ENCODE measurements around the gene KLHL29. TPM values are rescaled to one million over a fixed set of nuclear protein-coding genes. Genes with fewer than 3 reads are reported as not detected.

KLHL29 gene
- total RNA-seq, 1 experiment from 2014 or later = 16.7 TPM

DNA sequence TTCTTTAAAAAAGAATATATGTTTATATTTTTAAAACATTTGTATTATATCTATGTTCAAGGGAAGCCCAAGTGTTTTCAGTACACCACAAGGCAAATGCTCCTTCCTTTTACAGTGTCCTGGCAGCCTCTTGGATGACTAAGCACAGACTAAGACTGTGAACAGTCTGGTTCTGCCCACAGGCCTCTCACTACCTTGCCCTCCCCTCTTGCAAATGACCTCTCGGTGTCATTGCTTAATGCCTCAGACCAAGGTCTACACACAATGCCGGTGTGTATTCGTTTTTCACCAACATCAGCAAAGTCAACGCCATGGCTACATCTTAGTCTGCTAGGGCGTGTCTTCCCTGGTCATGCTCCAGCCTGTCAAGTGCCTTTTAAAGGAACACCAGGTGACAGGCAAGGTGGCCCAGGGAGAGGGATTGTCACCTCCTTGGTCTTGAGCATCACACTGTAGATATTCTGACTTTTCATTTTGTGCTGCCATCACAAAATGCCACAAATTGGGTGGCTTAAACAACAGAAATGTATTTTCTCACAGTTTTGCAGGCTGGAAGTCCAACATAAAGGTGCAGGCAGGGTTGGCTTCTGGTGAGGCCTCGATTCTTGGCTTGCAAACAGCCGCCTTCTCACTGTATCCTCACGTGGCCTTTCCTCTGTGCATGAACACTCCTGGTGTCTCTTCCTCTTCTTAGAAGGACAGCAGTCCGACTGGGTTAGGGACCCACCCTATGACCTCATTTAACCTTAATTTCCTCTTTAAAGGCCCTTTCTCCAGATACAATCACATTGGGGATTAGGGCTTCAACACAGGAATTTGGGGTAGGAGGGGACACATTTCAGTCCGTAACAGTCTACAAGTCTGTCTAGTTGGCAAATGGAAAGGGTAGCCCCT is 266.5 kb downstream of the KLHL29 start:
- POLR2A ChIA-PET = no interaction called here
- peak; percentile 52 for ATAC-seq
- Histone ChIP-seq H3K9ac (ENCODE audit: low read length) (no peak overlapping the region), H3K27ac (ENCODE audit: low read depth, low read length) (no peak overlapping the region), H3K36me3 (ENCODE audit: control insufficient read depth in 1 of 2, insufficient read depth in 2 of 2, low read length in 2 of 2) (no peaks in the 10 kb centered on the region), H3K27me3 (ENCODE audit: insufficient read depth, low read length) (no peaks in the 10 kb centered on the region), H3K4me2 (ENCODE audit: low read length) (no peak overlapping the region), H4K20me1 (ENCODE audit: insufficient read depth) (no peaks in the 10 kb centered on the region), H3K4me3 (replicated peaks in 1 of 2; ENCODE audit: low read depth in 1 of 2, low read length in 2 of 2) (no peak overlapping the region), H3K9me3 (ENCODE audit: control insufficient read depth in 1 of 2, insufficient read depth in 1 of 2, low read depth in 1 of 2, low read length in 2 of 2) (no peaks in the 10 kb centered on the region), H2AFZ (ENCODE audit: low read depth, low read length, poor library complexity, severe bottlenecking) (no peak overlapping the region), H3K79me2 (ENCODE audit: insufficient read depth, low read length) (no peaks in the 10 kb centered on the region), H3K4me1 (ENCODE audit: control insufficient read depth in 1 of 2, insufficient read depth in 2 of 2, low read length in 2 of 2) (peaks cover 0 to 10% of the 10 kb centered on the region in 2 experiments; a peak in 1 of 4 replicates), H3K9me2 (ENCODE audit: insufficient read depth) (no peaks in the 10 kb centered on the region)
- intact Hi-C loops (cut with micrococcal nuclease) = no loop called here
- DNase-seq (ENCODE audit: low read depth, low spot score) = no peak
- RAD21 ChIA-PET (ENCODE audit: low non-redundant PET in 1 of 2, low total read pairs in 2 of 2, uncharacterized antibody in 2 of 2, unreplicated experiment in 2 of 2) = no interaction called here
- CTCF ChIA-PET = no interaction called here
- BruUV-seq (replicated peaks) = no TSS peak
- TF ChIP-seq SIN3A (IDR thresholded peaks at IDR 0.05; ENCODE audit: low read depth) = no peak
- TF ChIP-seq, protein P1, sequence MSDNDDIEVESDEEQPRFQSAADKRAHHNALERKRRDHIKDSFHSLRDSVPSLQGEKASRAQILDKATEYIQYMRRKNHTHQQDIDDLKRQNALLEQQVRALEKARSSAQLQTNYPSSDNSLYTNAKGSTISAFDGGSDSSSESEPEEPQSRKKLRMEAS (IDR thresholded peaks at IDR 0.05) = no peak
- TF ChIP-seq EZH2 (IDR thresholded peaks at IDR 0.05) = no peak
- no peak for TF ChIP-seq CBX3 (IDR thresholded peaks at IDR 0.05; ENCODE audit: low read depth)
- TF ChIP-seq EGR1 (IDR thresholded peaks at IDR 0.05; ENCODE audit: low read depth) = no peak
- no peak for TF ChIP-seq POLR2AphosphoS5 (IDR thresholded peaks at IDR 0.05; ENCODE audit: low read depth, low read length)
- TF ChIP-seq ZNF274 (IDR thresholded peaks at IDR 0.05; ENCODE audit: low read depth, low read length) = no peak
- no peak for TF ChIP-seq SP1 (IDR thresholded peaks at IDR 0.05; ENCODE audit: low read depth)
- TF ChIP-seq, protein P2, sequence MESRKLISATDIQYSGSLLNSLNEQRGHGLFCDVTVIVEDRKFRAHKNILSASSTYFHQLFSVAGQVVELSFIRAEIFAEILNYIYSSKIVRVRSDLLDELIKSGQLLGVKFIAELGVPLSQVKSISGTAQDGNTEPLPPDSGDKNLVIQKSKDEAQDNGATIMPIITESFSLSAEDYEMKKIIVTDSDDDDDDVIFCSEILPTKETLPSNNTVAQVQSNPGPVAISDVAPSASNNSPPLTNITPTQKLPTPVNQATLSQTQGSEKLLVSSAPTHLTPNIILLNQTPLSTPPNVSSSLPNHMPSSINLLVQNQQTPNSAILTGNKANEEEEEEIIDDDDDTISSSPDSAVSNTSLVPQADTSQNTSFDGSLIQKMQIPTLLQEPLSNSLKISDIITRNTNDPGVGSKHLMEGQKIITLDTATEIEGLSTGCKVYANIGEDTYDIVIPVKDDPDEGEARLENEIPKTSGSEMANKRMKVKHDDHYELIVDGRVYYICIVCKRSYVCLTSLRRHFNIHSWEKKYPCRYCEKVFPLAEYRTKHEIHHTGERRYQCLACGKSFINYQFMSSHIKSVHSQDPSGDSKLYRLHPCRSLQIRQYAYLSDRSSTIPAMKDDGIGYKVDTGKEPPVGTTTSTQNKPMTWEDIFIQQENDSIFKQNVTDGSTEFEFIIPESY (IDR thresholded peaks at IDR 0.05; ENCODE audit: extremely low read depth, insufficient replicate concordance, low read length) = no peak
- TF ChIP-seq SRF (IDR thresholded peaks at IDR 0.05; ENCODE audit: low read depth) = no peak
- no peak for TF ChIP-seq EZH2phosphoT487 (IDR thresholded peaks at IDR 0.05; ENCODE audit: borderline replicate concordance)
- TF ChIP-seq JUND (IDR thresholded peaks at IDR 0.05) = no peak
- TF ChIP-seq ELF1 (IDR thresholded peaks at IDR 0.05; ENCODE audit: borderline replicate concordance, low read depth) = no peak
- TF ChIP-seq, protein P3, sequence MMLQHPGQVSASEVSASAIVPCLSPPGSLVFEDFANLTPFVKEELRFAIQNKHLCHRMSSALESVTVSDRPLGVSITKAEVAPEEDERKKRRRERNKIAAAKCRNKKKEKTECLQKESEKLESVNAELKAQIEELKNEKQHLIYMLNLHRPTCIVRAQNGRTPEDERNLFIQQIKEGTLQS (IDR thresholded peaks at IDR 0.05) = no peak
- TF ChIP-seq ZFX (IDR thresholded peaks at IDR 0.05) = no peak
- no peak for TF ChIP-seq YY1 (IDR thresholded peaks at IDR 0.05; ENCODE audit: extremely low read depth, insufficient replicate concordance, low read depth, low read length)
- TF ChIP-seq, protein P4, sequence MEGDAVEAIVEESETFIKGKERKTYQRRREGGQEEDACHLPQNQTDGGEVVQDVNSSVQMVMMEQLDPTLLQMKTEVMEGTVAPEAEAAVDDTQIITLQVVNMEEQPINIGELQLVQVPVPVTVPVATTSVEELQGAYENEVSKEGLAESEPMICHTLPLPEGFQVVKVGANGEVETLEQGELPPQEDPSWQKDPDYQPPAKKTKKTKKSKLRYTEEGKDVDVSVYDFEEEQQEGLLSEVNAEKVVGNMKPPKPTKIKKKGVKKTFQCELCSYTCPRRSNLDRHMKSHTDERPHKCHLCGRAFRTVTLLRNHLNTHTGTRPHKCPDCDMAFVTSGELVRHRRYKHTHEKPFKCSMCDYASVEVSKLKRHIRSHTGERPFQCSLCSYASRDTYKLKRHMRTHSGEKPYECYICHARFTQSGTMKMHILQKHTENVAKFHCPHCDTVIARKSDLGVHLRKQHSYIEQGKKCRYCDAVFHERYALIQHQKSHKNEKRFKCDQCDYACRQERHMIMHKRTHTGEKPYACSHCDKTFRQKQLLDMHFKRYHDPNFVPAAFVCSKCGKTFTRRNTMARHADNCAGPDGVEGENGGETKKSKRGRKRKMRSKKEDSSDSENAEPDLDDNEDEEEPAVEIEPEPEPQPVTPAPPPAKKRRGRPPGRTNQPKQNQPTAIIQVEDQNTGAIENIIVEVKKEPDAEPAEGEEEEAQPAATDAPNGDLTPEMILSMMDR (IDR thresholded peaks at IDR 0.05 in 2 of 3, conservative IDR thresholded peaks at IDR 0.05 in 1 of 3; ENCODE audit: borderline replicate concordance in 1 of 3, insufficient read depth in 1 of 3, low read depth in 2 of 3, low read length in 2 of 3) = no peak
